ENCODE results near the gene OSBPL6.

The OSBPL6 gene

GRCh38 chr2:178361588-178361987 is 167.3 kb downstream of the OSBPL6 start:
- no peaks in the 10 kb centered on the region for H3K27me3 ChIP-seq (ENCODE audit: low read depth)
- H3K36me3 ChIP-seq (replicated peaks), result no peaks in the 10 kb centered on the region
- in situ Hi-C loops (cut with MboI; ENCODE audit: low sequenced_read_pairs), result no loop called here
- DNase-seq (ENCODE audit: low spot score in 2 of 2), result no peak
- H3K4me3 ChIP-seq, result no peak overlapping the region
- no peaks in the 10 kb centered on the region for H3K4me1 ChIP-seq
- no peaks in the 10 kb centered on the region for H3K9me3 ChIP-seq

GRCh38 chr2:178363252-178363651 is 168.9 kb downstream of the OSBPL6 start:
- Histone ChIP-seq H3K4me1 (no peaks in the 10 kb centered on the region), H3K36me3 (replicated peaks) (no peaks in the 10 kb centered on the region), H3K9me3 (no peaks in the 10 kb centered on the region), H3K4me3 (no peak overlapping the region), H3K27me3 (ENCODE audit: low read depth) (no peaks in the 10 kb centered on the region)
- no peak for DNase-seq (ENCODE audit: low spot score in 2 of 2)
- in situ Hi-C loops (cut with MboI; ENCODE audit: low sequenced_read_pairs), result no loop called here

GRCh38 chr2:178365116-178365515 is 170.8 kb downstream of the OSBPL6 start:
- DNase-seq (ENCODE audit: low spot score in 2 of 2), result no peak
- Histone ChIP-seq H3K9me3 (no peaks in the 10 kb centered on the region), H3K4me1 (no peaks in the 10 kb centered on the region), H3K4me3 (no peak overlapping the region), H3K36me3 (replicated peaks) (no peaks in the 10 kb centered on the region), H3K27me3 (ENCODE audit: low read depth) (no peaks in the 10 kb centered on the region)
- in situ Hi-C loops (cut with MboI; ENCODE audit: low sequenced_read_pairs), result no loop called here

GRCh38 chr2:178366412-178366811 is 172.1 kb downstream of the OSBPL6 start:
- H3K36me3 ChIP-seq (replicated peaks), result no peaks in the 10 kb centered on the region
- H3K27me3 ChIP-seq (ENCODE audit: low read depth), result no peaks in the 10 kb centered on the region
- H3K4me3 ChIP-seq, result no peak overlapping the region
- in situ Hi-C loops (cut with MboI; ENCODE audit: low sequenced_read_pairs), result no loop called here
- no peaks in the 10 kb centered on the region for H3K9me3 ChIP-seq
- H3K4me1 ChIP-seq, result no peaks in the 10 kb centered on the region
- DNase-seq (ENCODE audit: low spot score in 2 of 2), result no peak

- H3K27me3 ChIP-seq (ENCODE audit: low read depth), result no peaks in the 10 kb centered on the region
- no peaks in the 10 kb centered on the region for H3K36me3 ChIP-seq (replicated peaks)
- in situ Hi-C loops (cut with MboI; ENCODE audit: low sequenced_read_pairs), result no loop called here
- no peaks in the 10 kb centered on the region for H3K9me3 ChIP-seq
- H3K4me1 ChIP-seq, result no peaks in the 10 kb centered on the region
- H3K4me3 ChIP-seq, result no peak overlapping the region
- DNase-seq (ENCODE audit: low spot score in 2 of 2), result no peak
Measured at GRCh38 chr2:178367344-178367743, 173.0 kb downstream of the OSBPL6 start.

GRCh38 chr2:178374865-178375264 is 180.6 kb downstream of the OSBPL6 start:
- Histone ChIP-seq H3K4me1 (no peaks in the 10 kb centered on the region), H3K36me3 (replicated peaks) (no peaks in the 10 kb centered on the region; the same call in 1 of the 2 replicates), H3K27me3 (ENCODE audit: low read depth) (no peaks in the 10 kb centered on the region), H3K9me3 (no peaks in the 10 kb centered on the region), H3K4me3 (no peak overlapping the region)
- no peak for DNase-seq (ENCODE audit: low spot score in 2 of 2)
- in situ Hi-C loops (cut with MboI; ENCODE audit: low sequenced_read_pairs), result no loop called here

- Histone ChIP-seq H3K4me3 (no peak overlapping the region), H3K27me3 (ENCODE audit: low read depth) (no peaks in the 10 kb centered on the region), H3K4me1 (no peaks in the 10 kb centered on the region), H3K36me3 (replicated peaks) (no peaks in the 10 kb centered on the region; the same call in 1 of the 2 replicates), H3K9me3 (no peaks in the 10 kb centered on the region)
- in situ Hi-C loops (cut with MboI; ENCODE audit: low sequenced_read_pairs), result no loop called here
- no peak for DNase-seq (ENCODE audit: low spot score in 2 of 2)
Measured at GRCh38 chr2:178377046-178377445, 182.7 kb downstream of the OSBPL6 start.

- Histone ChIP-seq H3K36me3 (replicated peaks) (no peaks in the 10 kb centered on the region; the same call in none of the 2 replicates), H3K9me3 (no peaks in the 10 kb centered on the region), H3K4me1 (no peaks in the 10 kb centered on the region), H3K4me3 (no peak overlapping the region), H3K27me3 (ENCODE audit: low read depth) (no peaks in the 10 kb centered on the region)
- in situ Hi-C loops (cut with MboI; ENCODE audit: low sequenced_read_pairs), result no loop called here
- no peak for DNase-seq (ENCODE audit: low spot score in 2 of 2)
Measured at GRCh38 chr2:178379162-178380004, 185.1 kb downstream of the OSBPL6 start.

GRCh38 chr2:178380763-178381162 is 186.5 kb downstream of the OSBPL6 start:
- no peaks in the 10 kb centered on the region for H3K9me3 ChIP-seq
- H3K27me3 ChIP-seq (ENCODE audit: low read depth), result no peaks in the 10 kb centered on the region
- no peak for DNase-seq (ENCODE audit: low spot score in 2 of 2)
- no peak overlapping the region for H3K4me3 ChIP-seq
- no peaks in the 10 kb centered on the region for H3K4me1 ChIP-seq
- in situ Hi-C loops (cut with MboI; ENCODE audit: low sequenced_read_pairs), result no loop called here
- H3K36me3 ChIP-seq (replicated peaks), result no peaks in the 10 kb centered on the region; the same call in none of the 2 replicates

- in situ Hi-C loops (cut with MboI; ENCODE audit: low sequenced_read_pairs), result no loop called here
- no peak overlapping the region for H3K4me3 ChIP-seq
- H3K36me3 ChIP-seq (replicated peaks), result peaks cover 5% of the 10 kb centered on the region
- DNase-seq (ENCODE audit: low spot score in 2 of 2), result no peak
- no peaks in the 10 kb centered on the region for H3K4me1 ChIP-seq
- H3K9me3 ChIP-seq, result no peaks in the 10 kb centered on the region
- no peaks in the 10 kb centered on the region for H3K27me3 ChIP-seq (ENCODE audit: low read depth)
Measured at GRCh38 chr2:178383718-178384117, 189.4 kb downstream of the OSBPL6 start.

GRCh38 chr2:178385595-178386148 is 191.4 kb downstream of the OSBPL6 start:
- H3K4me1 ChIP-seq, result no peaks in the 10 kb centered on the region
- DNase-seq (ENCODE audit: low spot score in 2 of 2), result no peak
- peaks cover 7% of the 10 kb centered on the region for H3K36me3 ChIP-seq (replicated peaks)
- no peaks in the 10 kb centered on the region for H3K9me3 ChIP-seq
- H3K27me3 ChIP-seq (ENCODE audit: low read depth), result no peaks in the 10 kb centered on the region
- in situ Hi-C loops (cut with MboI; ENCODE audit: low sequenced_read_pairs), result no loop called here
- no peak overlapping the region for H3K4me3 ChIP-seq

- no peaks in the 10 kb centered on the region for H3K27me3 ChIP-seq (ENCODE audit: low read depth)
- in situ Hi-C loops (cut with MboI; ENCODE audit: low sequenced_read_pairs), result no loop called here
- H3K36me3 ChIP-seq (replicated peaks), result peaks cover 7% of the 10 kb centered on the region
- no peak overlapping the region for H3K4me3 ChIP-seq
- no peak for DNase-seq (ENCODE audit: low spot score in 2 of 2)
- H3K4me1 ChIP-seq, result no peaks in the 10 kb centered on the region
- no peaks in the 10 kb centered on the region for H3K9me3 ChIP-seq
Measured at GRCh38 chr2:178386986-178387597, 192.8 kb downstream of the OSBPL6 start.

GRCh38 chr2:178388287-178388686 is 194.0 kb downstream of the OSBPL6 start:
- H3K9me3 ChIP-seq, result no peaks in the 10 kb centered on the region
- no peak overlapping the region for H3K4me3 ChIP-seq
- peaks cover 7% of the 10 kb centered on the region for H3K36me3 ChIP-seq (replicated peaks)
- in situ Hi-C loops (cut with MboI; ENCODE audit: low sequenced_read_pairs), result no loop called here
- no peaks in the 10 kb centered on the region for H3K27me3 ChIP-seq (ENCODE audit: low read depth)
- no peaks in the 10 kb centered on the region for H3K4me1 ChIP-seq
- DNase-seq (ENCODE audit: low spot score in 2 of 2), result no peak

GRCh38 chr2:178391701-178392100 is 197.4 kb downstream of the OSBPL6 start:
- Histone ChIP-seq H3K36me3 (replicated peaks) (peaks cover 7% of the 10 kb centered on the region), H3K4me3 (no peak overlapping the region), H3K4me1 (no peaks in the 10 kb centered on the region), H3K27me3 (ENCODE audit: low read depth) (no peaks in the 10 kb centered on the region), H3K9me3 (no peaks in the 10 kb centered on the region)
- DNase-seq (ENCODE audit: low spot score in 2 of 2), result no peak
- in situ Hi-C loops (cut with MboI; ENCODE audit: low sequenced_read_pairs), result no loop called here
